ENCODE results near the gene SHTN1.

The SHTN1 gene

DNA sequence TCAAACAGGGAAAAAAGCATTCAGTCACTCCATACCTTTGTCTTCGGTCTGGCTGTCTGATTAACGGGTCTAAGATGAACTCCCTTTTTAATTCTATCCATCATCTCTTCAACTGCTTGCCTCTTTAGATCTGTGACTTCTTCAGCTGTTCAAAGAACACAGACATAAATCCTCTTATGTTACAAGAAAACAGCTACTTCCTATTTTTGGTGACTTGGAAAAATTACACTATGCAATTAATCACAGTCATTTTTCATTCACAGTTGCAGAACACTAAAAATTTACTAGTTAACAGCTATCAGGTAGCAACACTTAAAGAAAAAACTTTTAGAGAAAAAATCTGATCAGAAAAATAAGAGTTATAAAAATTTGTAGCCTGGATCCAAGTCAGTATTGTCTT, 89.6 kb downstream of the SHTN1 start:
- DNase-seq: no peak

- no peak for DNase-seq
These were observed 91.3 kb downstream of the SHTN1 start for GRCh38 chr10:116913695-116914094.

DNA sequence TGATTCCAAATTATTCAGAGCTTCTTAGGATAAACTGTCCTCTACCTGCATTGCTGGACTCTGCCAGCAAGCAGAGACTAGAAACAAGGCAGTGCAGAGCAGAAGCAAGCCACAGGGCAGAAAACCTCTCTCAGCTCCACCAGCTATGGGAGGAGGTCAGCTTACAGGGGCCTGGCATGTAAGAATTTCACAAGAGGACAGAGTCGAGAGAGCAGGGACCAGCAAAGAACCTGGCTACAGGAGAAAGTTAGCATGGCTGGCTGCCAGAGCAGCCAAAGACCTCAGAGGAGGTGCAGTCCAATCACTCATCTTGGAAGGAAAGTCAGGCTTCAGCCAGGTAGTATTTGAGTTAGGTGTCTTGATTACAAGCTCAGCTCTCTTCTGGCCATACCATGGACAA, 92.8 kb downstream of the SHTN1 start:
- no peak for DNase-seq

DNA sequence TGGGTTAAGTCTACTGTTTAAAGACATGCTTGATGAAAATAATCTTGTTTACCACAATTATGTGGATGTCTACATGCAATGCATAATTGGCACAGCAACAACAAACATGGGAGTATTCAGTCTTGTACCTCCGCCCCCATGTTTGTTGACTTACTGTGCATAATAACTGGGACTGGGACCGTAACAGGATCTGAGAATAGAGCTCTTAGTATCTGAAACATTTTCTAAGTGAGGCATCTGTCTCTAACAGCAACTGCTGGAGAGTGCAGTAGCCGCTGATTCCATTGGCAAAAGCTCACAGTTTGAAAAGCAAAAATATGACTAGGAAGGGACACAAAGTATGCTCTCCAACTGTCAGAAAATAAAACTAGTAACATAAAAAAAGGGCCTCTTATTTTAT, 94.1 kb downstream of the SHTN1 start:
- DNase-seq: no peak

DNA sequence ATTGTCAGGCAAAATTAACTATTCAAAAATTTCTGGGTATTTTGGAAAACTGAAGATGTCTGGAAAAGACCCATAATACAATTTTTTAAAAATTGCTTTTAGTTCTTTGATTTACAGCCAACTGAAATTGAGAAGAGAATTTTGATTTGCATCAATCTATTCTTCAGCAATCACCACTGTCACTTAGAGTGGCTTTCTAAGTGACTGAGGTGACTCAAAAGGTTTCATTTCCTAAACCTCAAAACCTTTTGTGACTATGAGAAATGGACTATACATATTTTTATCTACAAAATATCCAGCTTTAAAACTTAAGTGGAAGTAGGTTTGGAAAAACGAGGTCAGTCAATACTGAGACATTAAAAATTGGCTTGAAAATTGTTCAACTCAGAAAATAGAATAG, 95.7 kb downstream of the SHTN1 start:
- DNase-seq: no peak

- no peak for DNase-seq
These were observed 97.6 kb downstream of the SHTN1 start for GRCh38 chr10:116907245-116907987.

GRCh38 chr10:116905845-116906210, 99.2 kb downstream of the SHTN1 start:
- DNase-seq: no peak

DNA sequence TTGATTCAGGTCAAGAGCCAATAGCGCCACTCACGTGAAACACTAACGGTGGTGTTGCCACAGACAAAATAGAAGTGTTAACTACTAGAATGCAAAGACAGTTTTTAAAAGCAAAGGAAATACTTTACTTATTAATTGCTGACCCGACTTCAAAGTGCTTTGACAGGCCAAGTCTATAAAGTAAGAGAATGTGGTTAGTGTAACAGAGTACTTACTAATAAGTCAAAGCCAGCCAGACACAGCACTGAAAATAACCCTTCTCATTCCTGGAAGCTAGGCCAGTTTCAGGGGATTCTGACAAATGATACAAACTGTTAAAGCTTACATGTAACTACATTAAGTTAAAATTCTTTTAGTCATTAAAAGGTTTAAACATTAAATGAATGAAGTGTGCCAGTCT, 105.4 kb downstream of the SHTN1 start:
- no peak for DNase-seq

DNA sequence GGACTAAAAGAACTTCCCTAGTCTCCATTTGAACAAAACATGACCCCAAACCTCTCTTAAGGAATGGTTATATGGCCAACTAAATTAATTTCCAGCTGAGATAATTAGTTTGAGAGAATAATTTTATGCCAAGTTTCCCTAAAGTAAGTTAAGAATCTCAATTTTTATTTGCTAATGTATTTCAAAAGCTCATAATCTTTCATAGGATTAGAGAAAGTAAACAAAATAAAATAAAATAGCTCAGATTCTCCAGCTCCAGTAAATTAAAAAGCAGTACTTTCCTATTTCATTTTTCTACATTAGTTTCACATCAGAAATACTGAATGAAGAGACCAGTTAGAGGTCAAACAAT, 111.3 kb downstream of the SHTN1 start:
- no peak for DNase-seq

DNA sequence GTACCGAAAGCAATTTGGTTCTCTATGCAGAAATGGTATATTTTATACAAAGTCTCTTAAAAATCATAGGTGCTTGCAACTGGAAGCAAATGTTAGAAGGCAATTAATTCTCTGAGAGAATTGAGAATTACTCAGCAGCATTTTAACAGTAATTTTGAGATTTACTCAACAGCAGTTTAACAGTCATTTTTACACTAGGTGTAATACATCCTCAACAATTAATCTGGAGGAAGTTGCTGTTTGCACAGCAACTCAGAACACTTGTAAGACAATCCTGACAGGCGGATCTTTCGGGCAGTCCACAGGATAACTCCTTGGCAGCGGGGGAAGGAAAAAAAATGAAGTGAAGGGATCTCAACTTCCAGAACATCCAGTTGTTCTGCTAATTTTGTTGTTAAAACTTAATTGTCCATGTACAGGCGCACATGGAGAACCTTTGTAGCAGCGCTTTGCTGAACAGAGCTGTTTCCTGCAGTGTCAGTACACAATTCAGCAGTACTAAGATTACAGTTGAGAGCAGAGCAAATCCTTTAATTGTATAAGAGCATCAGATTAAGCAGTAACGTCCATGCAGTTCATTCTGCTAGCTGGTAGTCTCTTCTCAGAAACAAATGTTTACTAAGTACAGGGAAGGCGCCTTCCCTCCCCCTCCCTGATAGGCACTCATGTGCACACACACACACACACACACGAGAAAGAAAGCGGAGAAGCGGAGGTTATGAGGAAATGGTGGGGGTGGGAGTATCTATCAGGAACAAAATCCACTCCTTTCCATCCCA, 111.9 kb downstream of the SHTN1 start:
- no peak for DNase-seq

DNA sequence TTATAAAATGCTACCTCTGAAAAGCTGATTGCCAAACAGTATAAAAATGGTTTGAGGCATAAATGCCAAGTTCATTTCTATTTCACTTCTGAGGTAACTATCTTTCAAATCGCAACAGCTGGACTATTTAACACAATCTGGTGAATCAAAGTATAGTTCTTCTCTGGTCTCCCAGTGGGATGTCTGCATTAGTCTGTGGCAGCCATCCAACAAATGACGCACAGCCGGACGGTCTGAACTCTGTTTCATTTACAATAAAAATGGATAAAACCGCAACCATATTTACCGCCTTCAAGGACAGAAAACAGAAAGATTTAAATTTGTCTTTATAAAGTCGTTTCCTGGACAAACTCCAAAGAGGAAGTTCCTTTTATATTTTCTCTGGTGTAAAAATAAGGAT, 113.8 kb downstream of the SHTN1 start:
- DNase-seq: no peak

DNA sequence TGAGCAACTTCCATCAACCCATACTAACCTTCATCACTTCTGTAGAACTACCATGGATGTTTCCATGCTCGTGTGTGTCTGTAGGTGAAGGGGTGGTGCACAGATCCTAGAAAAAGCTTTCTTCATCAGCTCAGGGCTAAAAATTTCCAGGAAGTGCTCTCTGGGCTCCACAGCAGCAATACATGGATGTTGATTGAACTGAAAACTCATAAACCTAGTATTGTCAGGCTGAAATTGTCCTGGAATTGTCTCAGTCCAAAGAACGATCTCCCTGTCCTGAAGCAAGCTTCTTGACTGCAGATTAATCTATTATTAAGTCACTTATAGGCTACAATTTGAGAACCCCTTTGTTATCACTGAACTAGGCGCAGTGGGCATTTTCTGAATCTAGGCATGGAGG, 115.9 kb downstream of the SHTN1 start:
- DNase-seq: no peak

DNA sequence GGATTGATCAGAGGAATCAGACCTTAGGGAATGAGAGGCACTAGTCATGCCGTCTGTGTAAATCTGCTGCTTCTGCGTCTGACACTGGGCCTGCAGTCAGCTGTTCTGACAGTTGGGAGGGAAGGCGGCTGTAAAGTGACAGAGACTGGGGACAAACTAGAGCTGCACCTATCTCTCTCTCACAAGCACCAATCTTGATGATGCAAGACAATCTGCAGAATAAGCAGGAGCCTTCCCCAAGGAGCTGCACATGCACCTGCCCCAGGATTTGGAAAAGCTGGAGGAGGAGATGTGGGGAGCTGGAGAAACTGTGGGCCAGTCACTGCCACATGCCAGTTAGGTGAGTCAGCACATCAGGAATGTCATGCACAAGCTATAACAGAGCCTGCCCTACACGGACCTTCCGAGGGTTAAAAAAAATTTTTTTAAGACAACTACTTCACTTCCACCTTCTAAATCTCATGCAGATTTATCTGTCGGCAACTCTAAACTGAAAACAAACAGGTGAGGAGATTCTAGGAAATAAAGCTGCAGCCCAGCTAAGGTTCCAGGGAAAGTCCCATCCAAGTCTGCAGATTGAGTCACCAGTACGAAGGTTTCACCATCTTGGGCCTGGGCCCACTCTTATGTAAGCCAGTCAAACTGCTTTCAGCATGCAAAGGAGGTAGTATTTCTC, 116.5 kb downstream of the SHTN1 start:
- DNase-seq: no peak

DNA sequence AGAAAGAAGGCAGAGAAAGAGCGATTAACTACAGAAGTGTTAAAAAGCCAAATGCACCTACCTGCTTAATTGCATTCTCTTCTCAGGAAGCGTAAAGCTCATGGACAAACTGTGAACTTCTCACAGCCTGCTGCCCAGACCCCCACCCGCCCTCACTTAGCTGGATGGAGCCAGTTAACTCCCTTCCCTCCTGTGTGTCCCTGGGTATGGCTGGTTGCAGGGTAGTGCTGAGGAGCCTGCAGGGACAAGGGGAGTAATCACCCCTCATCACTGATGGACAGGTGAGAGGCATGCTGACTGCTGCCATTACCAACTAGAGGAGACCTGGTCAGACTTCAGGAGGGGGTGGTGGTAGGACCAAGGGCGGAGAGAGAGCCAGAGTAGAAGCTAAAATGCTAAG, 118.2 kb downstream of the SHTN1 start:
- no peak for DNase-seq

DNA sequence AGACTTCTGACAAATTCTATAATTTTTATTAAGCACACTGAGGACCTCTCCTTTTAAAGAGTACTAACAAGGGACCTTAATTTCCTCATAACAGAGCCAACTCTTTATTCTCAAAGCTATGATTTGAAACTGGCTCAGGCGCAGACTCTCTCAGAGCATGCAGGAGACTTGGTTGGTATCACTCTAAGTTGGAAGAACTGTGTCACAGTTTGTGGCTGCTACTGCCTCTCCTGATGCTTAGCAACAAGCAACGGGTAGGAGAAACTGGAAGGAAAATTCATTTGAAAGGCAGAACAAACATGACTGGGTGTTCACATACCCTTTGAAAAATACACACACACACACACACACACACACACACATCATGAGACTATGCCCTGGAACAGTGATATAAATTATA, 122.3 kb downstream of the SHTN1 start:
- DNase-seq: no peak

DNA sequence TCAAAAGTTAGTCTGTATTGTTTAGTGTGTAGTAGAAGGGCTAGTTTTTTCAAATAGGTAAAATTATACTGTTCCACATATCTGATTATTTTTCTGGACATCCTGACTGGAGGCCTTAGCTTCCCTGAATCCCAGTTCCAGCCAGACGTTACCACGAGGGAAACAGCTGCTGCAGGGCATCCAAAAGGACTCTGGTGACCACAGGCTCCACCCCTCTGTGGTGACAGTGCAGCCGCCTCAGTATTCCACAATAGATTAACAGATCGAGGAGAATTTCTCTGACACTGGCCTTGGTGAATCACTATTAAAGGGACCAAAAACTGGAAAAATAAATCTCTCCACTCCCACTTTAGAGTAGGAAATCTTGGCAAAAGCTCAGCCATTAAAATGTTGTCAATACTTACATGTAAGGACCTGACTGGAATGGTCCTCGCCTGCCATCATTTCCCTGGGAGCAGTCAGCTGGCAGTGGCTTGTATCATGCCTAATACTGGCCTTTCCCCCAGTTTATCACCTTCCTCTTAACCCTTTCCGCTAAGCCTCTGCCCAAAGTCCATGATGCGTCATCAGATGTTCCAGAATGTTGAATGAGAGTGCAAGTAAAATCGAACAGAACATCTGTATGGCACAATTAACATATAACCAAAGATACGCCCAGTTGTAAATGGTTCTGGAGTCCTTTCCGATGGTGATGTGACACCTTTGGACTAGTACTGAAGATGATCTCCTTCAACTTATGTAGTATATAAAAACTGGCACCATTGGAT, 124.1 kb downstream of the SHTN1 start:
- DNase-seq: no peak

GRCh38 chr10:116879817-116880216, 125.2 kb downstream of the SHTN1 start:
- DNase-seq: no peak

DNA sequence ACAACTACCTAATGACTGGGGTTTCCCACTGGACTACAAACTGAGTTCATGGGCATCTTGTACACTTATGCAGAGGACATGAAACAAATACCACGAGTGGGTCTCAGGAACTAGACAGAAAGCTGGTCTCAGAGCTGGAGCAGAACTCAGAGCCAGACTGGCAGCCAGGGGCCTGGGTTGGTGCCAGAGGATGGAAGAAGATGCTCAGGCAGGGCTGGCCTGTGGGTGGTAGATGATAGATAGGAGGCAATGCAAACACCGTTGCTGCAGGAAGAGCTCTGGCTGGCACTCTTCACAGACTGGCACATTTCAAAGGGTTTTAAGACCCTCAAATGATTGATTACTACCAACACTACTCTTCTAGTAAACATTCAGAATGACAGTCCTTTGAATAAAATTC, 126.9 kb downstream of the SHTN1 start:
- DNase-seq: no peak

DNA sequence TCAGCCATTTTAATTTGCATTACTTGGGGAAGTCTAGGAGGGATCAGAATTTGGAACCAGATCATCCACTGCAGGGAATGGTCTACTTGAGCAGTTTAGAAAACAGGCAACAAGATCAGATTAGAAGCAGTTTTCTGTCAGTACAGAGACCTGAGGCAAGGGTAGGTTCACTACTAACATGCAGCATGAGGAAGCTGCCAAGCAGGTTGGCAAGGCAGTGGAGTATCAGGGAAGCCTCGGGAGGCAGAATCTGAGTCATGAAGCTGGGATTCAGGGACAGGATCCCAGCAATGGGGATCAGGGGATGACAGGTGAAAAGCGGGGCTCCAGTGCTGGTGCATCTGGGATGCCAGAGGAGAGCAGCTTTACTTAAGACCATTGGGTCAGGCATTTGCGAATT, 127.6 kb downstream of the SHTN1 start:
- no peak for DNase-seq

DNA sequence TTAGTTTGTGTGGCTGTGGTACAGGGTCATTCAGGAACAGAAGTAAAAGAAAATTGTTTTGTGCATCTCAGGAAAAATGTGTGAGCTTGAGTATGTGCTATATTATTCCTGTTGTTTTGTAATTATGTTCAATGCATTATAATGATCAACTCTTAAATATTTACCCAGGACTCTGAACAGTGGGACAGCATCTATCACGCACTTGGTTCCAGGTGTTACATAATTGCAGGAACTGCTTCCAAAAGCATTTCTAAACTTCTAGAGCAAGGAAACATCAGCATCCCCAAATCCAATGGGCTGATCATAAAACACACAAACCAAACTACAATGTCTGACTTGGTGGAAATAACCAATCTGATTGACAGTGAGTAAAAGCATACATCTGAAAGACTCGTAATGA, 129.1 kb downstream of the SHTN1 start:
- DNase-seq: no peak

- DNase-seq: no peak
These were observed 131.9 kb downstream of the SHTN1 start for GRCh38 chr10:116873134-116873533.

DNA sequence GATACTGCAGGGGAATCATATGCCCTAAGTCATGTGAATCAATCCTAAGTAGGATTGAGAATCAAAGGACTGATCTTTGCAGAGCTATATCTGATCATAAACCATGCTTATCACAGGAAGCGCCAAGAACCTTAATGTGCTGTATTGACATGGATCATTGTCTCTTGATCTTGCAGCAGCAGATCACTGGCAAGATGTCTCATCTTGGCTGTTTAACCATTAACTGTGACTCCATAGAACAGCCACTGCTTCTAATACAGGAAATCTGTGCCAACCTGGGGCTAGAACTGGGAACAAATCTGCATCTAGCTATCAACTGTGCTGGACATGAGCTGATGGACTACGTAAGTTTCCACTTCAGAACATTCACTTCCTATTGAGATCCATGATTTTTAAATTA, 134.0 kb downstream of the SHTN1 start:
- DNase-seq: no peak

GRCh38 chr10:116868722-116869121, 136.3 kb downstream of the SHTN1 start:
- no peak for DNase-seq

Data from activated effector memory CD4-positive, alpha-beta T cell treated with Interleukin-2 at 50 U/mL for 16 hours (primary cell).